Testis (tissue), 2 donors: ENCODE measurements around the gene LASP1NB.

ENCODE experiments used
- DNase-seq: peaks from one replicate; pipeline ENCODE4 v3.0.0-alpha.2; 2019
- H3K27ac ChIP-seq, 2 donors: fragments of 200-600 bp; sonication (generic); one replicate each; pipeline ENCODE4 v1.5.1; 2019
- H3K27me3 ChIP-seq: fragments of 200-600 bp; sonication (generic); one replicate; pipeline ENCODE4 v1.5.1; 2019
- H3K36me3 ChIP-seq: fragments of 200-600 bp; sonication (generic); one replicate; pipeline ENCODE4 v1.5.1; 2017; ENCODE audit warnings: low read depth; ENCODE audit errors: missing control alignments
- H3K4me1 ChIP-seq: fragments of 200-600 bp; sonication (generic); one replicate; pipeline ENCODE4 v1.5.1; 2019
- H3K4me3 ChIP-seq, 2 donors: fragments of 200-600 bp; sonication (generic); one replicate each; pipeline ENCODE4 v1.5.1; 2017 to 2019
- H3K9me3 ChIP-seq: fragments of 200-600 bp; sonication (generic); one replicate; pipeline ENCODE4 v1.5.1; 2017
- POLR2A ChIP-seq: fragments of 450-650 bp; IDR thresholded peaks from one replicate; pipeline ENCODE4 v1.6.1; 2017; ENCODE audit warnings: antibody characterized with exemption, mild to moderate bottlenecking, moderate library complexity
- WGBS, 2 donors: methylation state at CpG; one replicate each; pipeline ENCODE4 v1.1.5; 2018; 5-methylcytosine and 5-hydroxymethylcytosine counted together
- intact Hi-C: fragments of 100-400 bp; cut with DNase I; formaldehyde crosslinking; loops from one replicate; pipeline ENCODE4 v1.15.1; 2023; ENCODE audit warnings: low total_unique reads
- TF ChIP-seq, protein P1 (sequence below), 3 experiments: fragments of 450-650 bp in 2 of 3; fragments of 200-600 bp in 1 of 3; sonication (generic) in 1 of 3; IDR thresholded peaks; one replicate each; pipeline ENCODE4 v1.5.1; 2016 to 2019; ENCODE audit warnings: antibody characterized with exemption in 3 of 3, mild to moderate bottlenecking in 2 of 3, moderate library complexity in 1 of 3

The LASP1NB gene

DNA sequence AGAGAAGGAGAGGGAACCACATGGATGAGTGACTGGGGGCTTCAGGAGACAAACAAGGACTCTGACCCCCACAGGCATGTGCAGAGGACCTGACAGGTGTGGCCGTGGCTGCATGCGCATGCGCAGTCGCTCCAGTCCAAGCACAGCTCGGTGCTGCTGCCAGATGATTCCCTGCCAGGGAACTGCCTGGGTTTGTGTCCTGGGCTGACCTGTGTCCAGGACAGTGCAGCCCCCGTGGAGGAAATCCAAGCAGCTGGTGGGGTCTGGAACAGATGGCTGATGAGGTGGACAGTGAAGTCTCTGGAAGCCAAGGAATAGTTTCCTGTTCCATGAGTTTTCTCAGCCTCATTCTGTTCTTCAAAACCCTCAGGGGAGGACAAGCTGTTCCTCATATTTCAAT lies 28.2 kb upstream of the LASP1NB start:
- DNase-seq: peak; percentile 69
- intact Hi-C loops: no loop called here

DNA sequence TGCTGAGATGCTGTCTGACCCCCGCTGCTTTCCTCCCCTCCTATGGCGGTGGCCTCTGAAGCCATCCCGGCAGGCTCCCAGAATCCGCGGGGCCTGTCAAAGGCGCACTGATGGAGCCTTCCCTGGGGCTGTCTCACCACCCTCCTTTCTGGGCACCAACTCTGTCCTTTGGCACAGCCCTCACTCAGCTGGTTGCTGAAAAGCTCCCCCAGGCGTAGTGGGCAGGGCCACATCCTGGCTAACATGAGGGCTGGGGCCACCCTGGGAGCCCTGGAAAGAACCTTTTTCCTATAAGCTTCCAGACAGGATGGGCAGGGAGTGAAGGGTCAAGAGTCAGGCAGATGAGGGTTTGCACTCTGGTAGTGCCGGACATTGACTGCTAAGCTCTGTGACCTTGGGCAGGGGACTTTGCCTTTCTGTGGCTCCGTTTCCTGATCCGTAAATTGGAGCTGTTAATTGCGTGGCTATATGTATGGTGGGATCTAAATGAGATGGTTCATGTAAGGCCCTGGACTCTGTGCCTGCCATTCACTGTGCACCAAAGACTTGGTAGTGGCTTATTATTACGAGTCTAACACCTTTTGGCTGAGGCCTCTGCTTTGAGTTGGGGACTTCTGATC lies 27.6 kb upstream of the LASP1NB start:
- intact Hi-C loops: no loop called here
- TF ChIP-seq, protein P1, sequence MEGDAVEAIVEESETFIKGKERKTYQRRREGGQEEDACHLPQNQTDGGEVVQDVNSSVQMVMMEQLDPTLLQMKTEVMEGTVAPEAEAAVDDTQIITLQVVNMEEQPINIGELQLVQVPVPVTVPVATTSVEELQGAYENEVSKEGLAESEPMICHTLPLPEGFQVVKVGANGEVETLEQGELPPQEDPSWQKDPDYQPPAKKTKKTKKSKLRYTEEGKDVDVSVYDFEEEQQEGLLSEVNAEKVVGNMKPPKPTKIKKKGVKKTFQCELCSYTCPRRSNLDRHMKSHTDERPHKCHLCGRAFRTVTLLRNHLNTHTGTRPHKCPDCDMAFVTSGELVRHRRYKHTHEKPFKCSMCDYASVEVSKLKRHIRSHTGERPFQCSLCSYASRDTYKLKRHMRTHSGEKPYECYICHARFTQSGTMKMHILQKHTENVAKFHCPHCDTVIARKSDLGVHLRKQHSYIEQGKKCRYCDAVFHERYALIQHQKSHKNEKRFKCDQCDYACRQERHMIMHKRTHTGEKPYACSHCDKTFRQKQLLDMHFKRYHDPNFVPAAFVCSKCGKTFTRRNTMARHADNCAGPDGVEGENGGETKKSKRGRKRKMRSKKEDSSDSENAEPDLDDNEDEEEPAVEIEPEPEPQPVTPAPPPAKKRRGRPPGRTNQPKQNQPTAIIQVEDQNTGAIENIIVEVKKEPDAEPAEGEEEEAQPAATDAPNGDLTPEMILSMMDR (IDR thresholded peaks at IDR 0.05): no peak
- no peak for TF ChIP-seq POLR2A
- no peaks in the 10 kb centered on the region for H3K27me3 ChIP-seq
- no peak for DNase-seq
- H3K36me3 ChIP-seq: no peaks in the 10 kb centered on the region
- peak overlapping the region; percentile 19 to 48 for H3K27ac ChIP-seq
- no peak overlapping the region for H3K4me3 ChIP-seq
- no peaks in the 10 kb centered on the region for H3K9me3 ChIP-seq
- 60 to 64% methylated on average over 6 to 12 of the region's 12 CpGs for WGBS, 2 donors
- H3K4me1 ChIP-seq: peaks cover 49% of the 10 kb centered on the region

More for the DNA sequence above, 28.2 kb upstream of the LASP1NB start:
- Histone ChIP-seq H3K36me3 (no peaks in the 10 kb centered on the region), H3K27ac (peak overlapping the region; percentile 19 to 48), H3K27me3 (no peaks in the 10 kb centered on the region), H3K4me1 (peaks cover 49% of the 10 kb centered on the region), H3K9me3 (no peaks in the 10 kb centered on the region), H3K4me3 (no peak overlapping the region)
- WGBS, 2 donors: 32 to 49% methylated on average over 5 to 6 of the region's 6 CpGs
- TF ChIP-seq, protein P1 (IDR thresholded peaks at IDR 0.05): no peak
- TF ChIP-seq POLR2A: no peak

DNA sequence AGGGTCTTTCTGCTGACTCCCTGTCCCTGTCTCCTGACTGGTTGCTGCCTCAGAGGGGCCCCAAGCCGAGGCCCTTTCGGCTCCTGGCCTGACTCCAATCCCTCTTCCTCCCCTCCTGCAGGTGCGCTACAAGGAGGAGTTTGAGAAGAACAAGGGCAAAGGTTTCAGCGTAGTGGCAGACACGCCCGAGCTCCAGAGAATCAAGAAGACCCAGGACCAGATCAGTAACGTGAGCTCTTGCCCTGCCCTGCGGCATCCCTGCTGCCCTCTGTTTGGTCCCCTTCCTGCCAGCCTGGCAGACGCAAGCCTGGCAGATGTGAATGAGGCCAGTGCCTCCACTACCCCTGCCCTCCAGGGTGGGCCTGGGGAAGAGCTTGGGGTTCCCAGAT lies 27.1 kb upstream of the LASP1NB start:
- no peak for DNase-seq
- TF ChIP-seq POLR2A: no peak
- TF ChIP-seq, protein P1 (IDR thresholded peaks at IDR 0.05): no peak
- Histone ChIP-seq H3K4me3 (no peak overlapping the region), H3K36me3 (no peaks in the 10 kb centered on the region), H3K4me1 (peaks cover 45% of the 10 kb centered on the region), H3K27ac (peak overlapping the region in 1 of 2 donors; percentile 48), H3K9me3 (no peaks in the 10 kb centered on the region), H3K27me3 (no peaks in the 10 kb centered on the region)
- intact Hi-C loops: no loop called here
- 65 to 72% methylated on average over 8 to 9 of the region's 9 CpGs for WGBS, 2 donors

DNA sequence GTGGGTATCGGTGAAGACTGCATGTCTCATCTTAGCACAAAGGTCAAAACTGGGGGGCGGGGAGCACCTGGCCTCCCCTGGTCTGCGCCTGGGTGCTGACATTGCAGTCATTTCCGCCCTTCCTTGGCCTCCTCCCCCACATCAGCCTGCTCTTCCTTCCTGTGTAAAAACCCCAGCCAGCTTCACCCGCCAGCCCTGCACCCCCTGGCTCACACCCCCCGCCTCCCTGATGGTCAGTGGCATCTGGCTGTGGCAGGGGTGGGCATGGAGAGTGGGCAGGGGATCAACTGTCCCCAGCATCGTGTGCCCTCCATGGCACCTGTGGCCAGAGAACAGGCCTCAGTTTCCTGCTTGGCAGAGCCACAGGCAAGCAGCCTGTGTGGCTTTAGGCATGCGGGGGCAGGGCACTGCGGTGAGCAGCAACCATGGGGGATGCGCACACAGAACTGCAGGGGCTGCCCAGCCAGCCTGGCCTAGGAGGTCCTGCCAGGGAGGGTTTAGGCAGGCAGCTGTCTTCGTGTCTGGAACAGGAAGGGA lies 26.5 kb upstream of the LASP1NB start:
- Histone ChIP-seq H3K9me3 (no peaks in the 10 kb centered on the region), H3K4me3 (no peak overlapping the region), H3K27ac (no peak overlapping the region), H3K4me1 (peaks cover 39% of the 10 kb centered on the region), H3K36me3 (no peaks in the 10 kb centered on the region), H3K27me3 (no peaks in the 10 kb centered on the region)
- TF ChIP-seq, protein P1 (IDR thresholded peaks at IDR 0.05): no peak
- no peak for TF ChIP-seq POLR2A
- DNase-seq: no peak
- intact Hi-C loops: no loop called here
- 67 to 74% methylated on average over 8 to 11 of the region's 11 CpGs for WGBS, 2 donors

DNA sequence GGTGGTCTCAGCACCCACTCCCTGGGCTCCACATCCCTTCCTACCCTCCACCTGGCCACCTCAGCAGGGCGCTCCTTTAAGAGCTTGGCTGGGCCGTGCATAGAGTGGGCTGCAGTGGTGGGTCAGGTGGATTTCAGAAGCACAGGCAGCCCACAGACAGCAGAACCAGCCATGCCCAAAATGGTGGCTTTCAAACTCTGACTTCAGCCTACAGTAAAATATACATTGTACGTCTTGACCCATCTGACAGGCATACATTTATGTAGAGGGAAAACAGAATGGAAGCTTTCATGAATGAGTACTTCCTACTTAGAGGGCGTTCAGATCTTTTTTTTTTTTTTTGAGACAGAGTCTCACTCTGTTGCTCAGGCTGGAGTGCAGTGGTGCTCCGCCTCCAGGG lies 26.0 kb upstream of the LASP1NB start:
- H3K9me3 ChIP-seq: no peaks in the 10 kb centered on the region
- no peak for DNase-seq
- WGBS, 2 donors: 85 to 88% methylated on average over 5 of the region's 5 CpGs
- no peak overlapping the region for H3K4me3 ChIP-seq
- peaks cover 35% of the 10 kb centered on the region for H3K4me1 ChIP-seq
- no peak for TF ChIP-seq POLR2A
- TF ChIP-seq, protein P1 (IDR thresholded peaks at IDR 0.05): no peak
- no peak overlapping the region for H3K27ac ChIP-seq
- intact Hi-C loops: no loop called here
- H3K27me3 ChIP-seq: no peaks in the 10 kb centered on the region
- H3K36me3 ChIP-seq: no peaks in the 10 kb centered on the region
